Esophagus muscularis mucosa (tissue), 4 donors: ENCODE results near the gene MFGE8. TPM values are rescaled to one million over a fixed set of nuclear protein-coding genes. Genes with fewer than 3 reads are reported as not detected.

Experiments used
- DNase-seq: peaks from one replicate; pipeline ENCODE4 v3.0.0-alpha.2; 2017; ENCODE audit errors: extremely low spot score
- H3K27ac ChIP-seq, 4 donors: fragments of 200-600 bp; sonication (generic); replicated peaks in 1 of 4; 1 replicate in 3 of 4; 2 replicates in 1 of 4; pipeline ENCODE4 v1.5.1; 2016 to 2019; ENCODE audit warnings: mild to moderate bottlenecking in 1 of 4
- H3K27me3 ChIP-seq, 4 donors: fragments of 200-600 bp; sonication (generic); one replicate each; pipeline versions ENCODE4 v1.5.1 to v1.6.0; 2016 to 2019
- H3K36me3 ChIP-seq, 4 donors: fragments of 200-600 bp; sonication (generic); one replicate each; pipeline ENCODE4 v1.5.1; 2016 to 2019
- H3K4me1 ChIP-seq, 4 donors: fragments of 200-600 bp; sonication (generic); one replicate each; pipeline ENCODE4 v1.5.1; 2016 to 2019
- H3K4me3 ChIP-seq, 4 donors: fragments of 200-600 bp; sonication (generic); 1 replicate in 2 of 4; 2 replicates in 2 of 4; pipeline ENCODE4 v1.5.1; 2016 to 2019; ENCODE audit warnings: mild to moderate bottlenecking in 4 of 4, moderate library complexity in 1 of 4
- H3K9me3 ChIP-seq, 4 donors: fragments of 200-600 bp; sonication (generic); 1 replicate in 3 of 4; 2 replicates in 1 of 4; pipeline ENCODE4 v1.5.1; 2016 to 2019
- CTCF ChIP-seq, 3 experiments: fragments of 200-600 bp in 2 of 3; fragments of 450-650 bp in 1 of 3; sonication (generic) in 2 of 3; IDR thresholded peaks; one replicate each; pipeline ENCODE4 v1.5.1; 2017 to 2019; ENCODE audit warnings: antibody characterized with exemption in 3 of 3, mild to moderate bottlenecking in 2 of 3, moderate library complexity in 1 of 3
- EP300 ChIP-seq: sonication (generic); formaldehyde crosslinking; IDR thresholded peaks from one replicate; pipeline ENCODE4 v1.6.1; 2017; ENCODE audit warnings: antibody characterized with exemption
- POLR2A ChIP-seq: fragments of 450-650 bp; IDR thresholded peaks from one replicate; pipeline ENCODE4 v1.6.1; 2017; ENCODE audit warnings: antibody characterized with exemption, moderate library complexity, mild to moderate bottlenecking, low read depth
- POLR2AphosphoS5 ChIP-seq, 2 donors: sonication (generic); formaldehyde crosslinking; IDR thresholded peaks; one replicate each; pipeline ENCODE4 v1.6.1; 2017; ENCODE audit warnings: antibody characterized with exemption in 2 of 2
- WGBS: methylation state at CpG from one replicate; pipeline ENCODE4 v1.1.5; 2018; 5-methylcytosine and 5-hydroxymethylcytosine counted together
- intact Hi-C: fragments of 100-400 bp; cut with DNase I; formaldehyde crosslinking; loops from one replicate; pipeline ENCODE4 v1.15.1; 2023
- total RNA-seq, 4 donors: library from RNA; depleted of rRNA; stranded (reverse); fragments of >200 nt; gene quantifications; one replicate each; pipeline versions ENCODE4 v1.1.0 to v1.2.1, GENCODE V29; 2016

The MFGE8 gene
- total RNA-seq, 4 donors from 2014 or later = 355 to 614 (median 564) TPM

GRCh38 chr15:88882785-88883184 is 30.4 kb downstream of the MFGE8 start:
- H3K4me1 ChIP-seq = no peaks in the 10 kb centered on the region
- TF ChIP-seq CTCF (IDR thresholded peaks at IDR 0.05) (no peak), EP300 (no peak), POLR2A (no peak), POLR2AphosphoS5 (IDR thresholded peaks at IDR 0.05) (no peak)
- no peak overlapping the region for H3K4me3 ChIP-seq
- H3K36me3 ChIP-seq = peaks cover 0 to 11% (median 3%) of the 10 kb centered on the region in 4 donors
- H3K27ac ChIP-seq = no peak overlapping the region
- intact Hi-C loops = no loop called here
- no peaks in the 10 kb centered on the region for H3K9me3 ChIP-seq
- no peak for DNase-seq
- no peaks in the 10 kb centered on the region for H3K27me3 ChIP-seq
- 89% methylated on average over 4 of the region's 4 CpGs for WGBS

- DNase-seq = no peak
- Histone ChIP-seq H3K27ac (no peak overlapping the region), H3K27me3 (no peaks in the 10 kb centered on the region), H3K36me3 (peaks cover 0 to 11% (median 3%) of the 10 kb centered on the region in 4 donors), H3K4me1 (no peaks in the 10 kb centered on the region), H3K4me3 (no peak overlapping the region), H3K9me3 (no peaks in the 10 kb centered on the region)
- 94% methylated on average over 3 of the region's 3 CpGs for WGBS
- no peak for TF ChIP-seq POLR2AphosphoS5 (IDR thresholded peaks at IDR 0.05)
- TF ChIP-seq EP300 = no peak
- TF ChIP-seq POLR2A = no peak
- no peak for TF ChIP-seq CTCF (IDR thresholded peaks at IDR 0.05)
- intact Hi-C loops = no loop called here
Measured at GRCh38 chr15:88881775-88882174, 31.4 kb downstream of the MFGE8 start.

GRCh38 chr15:88880944-88881740 is 32.0 kb downstream of the MFGE8 start:
- Histone ChIP-seq H3K4me1 (no peaks in the 10 kb centered on the region), H3K9me3 (no peaks in the 10 kb centered on the region), H3K27me3 (no peaks in the 10 kb centered on the region), H3K27ac (no peak overlapping the region), H3K4me3 (no peak overlapping the region), H3K36me3 (peaks cover 0 to 11% (median 3%) of the 10 kb centered on the region in 4 donors)
- no peak for DNase-seq
- 94% methylated on average over 31 of the region's 31 CpGs for WGBS
- intact Hi-C loops = no loop called here
- TF ChIP-seq POLR2AphosphoS5 (IDR thresholded peaks at IDR 0.05) (no peak), POLR2A (no peak), CTCF (IDR thresholded peaks at IDR 0.05) (no peak), EP300 (no peak)

- intact Hi-C loops = no loop called here
- peaks cover 0 to 11% (median 2%) of the 10 kb centered on the region in 4 donors for H3K36me3 ChIP-seq
- no peak overlapping the region for H3K27ac ChIP-seq
- WGBS = 82% methylated on average over 12 of the region's 18 CpGs
- H3K4me3 ChIP-seq = no peak overlapping the region
- TF ChIP-seq CTCF (IDR thresholded peaks at IDR 0.05) = peak; percentile 41 to 68 (median 42)
- no peak for TF ChIP-seq POLR2AphosphoS5 (IDR thresholded peaks at IDR 0.05)
- no peak for TF ChIP-seq EP300
- TF ChIP-seq POLR2A = no peak
- H3K9me3 ChIP-seq = no peaks in the 10 kb centered on the region
- H3K27me3 ChIP-seq = peaks cover 0 to 10% (median 0%) of the 10 kb centered on the region in 4 donors
- DNase-seq = no peak
- peaks cover 0 to 4% (median 2%) of the 10 kb centered on the region in 4 donors for H3K4me1 ChIP-seq
Measured at GRCh38 chr15:88878720-88879184, 34.4 kb downstream of the MFGE8 start.
